OCI-LY1 (cell line): ENCODE measurements around the gene PHF20.

Source experiments
- H2AFZ ChIP-seq: fragments of 200-600 bp; sonication (generic), shearing (Covaris generic); 2 replicates; pipeline ENCODE4 v1.6.0; 2014; ENCODE audit warnings: antibody characterized with exemption, mild to moderate bottlenecking, low read length
- H3F3A ChIP-seq: fragments of 200-600 bp; sonication (generic), shearing (Covaris generic); 2 replicates; pipeline ENCODE4 v1.6.0; 2014; ENCODE audit warnings: mild to moderate bottlenecking, antibody characterized with exemption, low read length, moderate library complexity; ENCODE audit not compliant: insufficient read depth
- H3K27ac ChIP-seq: fragments of 200-600 bp; sonication (generic); 2 replicates; pipeline ENCODE4 v1.5.1; 2014; ENCODE audit warnings: low read length, mixed run types, mild to moderate bottlenecking, low read depth; ENCODE audit not compliant: poor library complexity, severe bottlenecking
- H3K27me3 ChIP-seq: fragments of 200-600 bp; sonication (generic); 2 replicates; pipeline ENCODE4 v1.6.0; 2014; ENCODE audit warnings: antibody characterized with exemption, mild to moderate bottlenecking, low read length, moderate library complexity; ENCODE audit not compliant: insufficient read depth
- H3K36me3 ChIP-seq: fragments of 200-600 bp; sonication (generic); 2 replicates; pipeline ENCODE4 v1.6.1; 2014; ENCODE audit warnings: mild to moderate bottlenecking, antibody characterized with exemption, low read length, moderate library complexity, mixed read lengths; ENCODE audit not compliant: insufficient read depth
- H3K4me1 ChIP-seq: fragments of 200-600 bp; sonication (generic); 2 replicates; pipeline ENCODE4 v1.5.1; 2014; ENCODE audit warnings: mild to moderate bottlenecking, low read length, moderate library complexity; ENCODE audit not compliant: insufficient read depth, severe bottlenecking
- H3K4me2 ChIP-seq: fragments of 200-600 bp; sonication (generic), shearing (Covaris generic); 2 replicates; pipeline ENCODE4 v1.6.1; 2014; ENCODE audit warnings: low read length
- H3K4me3 ChIP-seq: fragments of 200-600 bp; sonication (generic); 2 replicates; pipeline ENCODE4 v1.5.1; 2014; ENCODE audit warnings: low read length, low read depth, mild to moderate bottlenecking, mixed read lengths; ENCODE audit not compliant: poor library complexity, severe bottlenecking
- H3K79me2 ChIP-seq: fragments of 200-600 bp; shearing (Covaris generic); 2 replicates; pipeline ENCODE4 v1.6.1; 2016; ENCODE audit warnings: mixed run types, low read length, mixed read lengths; ENCODE audit not compliant: insufficient read depth
- H3K9ac ChIP-seq: fragments of 200-600 bp; sonication (generic), shearing (Covaris generic); 2 replicates; pipeline ENCODE4 v1.6.1; 2014; ENCODE audit warnings: mild to moderate bottlenecking, low read length, mixed read lengths
- H3K9me2 ChIP-seq: fragments of 200-600 bp; sonication (generic), shearing (Covaris generic); 2 replicates; pipeline ENCODE4 v1.6.1; 2014; ENCODE audit warnings: low read depth, mild to moderate bottlenecking, low read length, mixed read lengths
- H3K9me3 ChIP-seq: fragments of 200-600 bp; shearing (Covaris generic); 2 replicates; pipeline ENCODE4 v1.6.1; 2014; ENCODE audit warnings: low read length, mixed read lengths
- H4K20me1 ChIP-seq: fragments of 200-600 bp; sonication (generic), shearing (Covaris generic); 2 replicates; pipeline ENCODE4 v1.6.0; 2016; ENCODE audit warnings: mild to moderate bottlenecking, low read length; ENCODE audit not compliant: insufficient read depth
- EZH2 ChIP-seq: fragments of 200-600 bp; sonication (generic), shearing (Covaris generic); IDR thresholded peaks from 2 replicates; pipeline ENCODE4 v1.8.0; 2017; ENCODE audit warnings: borderline replicate concordance, mixed run types, mild to moderate bottlenecking, antibody characterized with exemption, low read length, moderate library complexity, mixed read lengths
- TF ChIP-seq, protein P1 (sequence below): fragments of 200-600 bp; sonication (generic), shearing (Covaris generic); IDR thresholded peaks from 2 replicates; pipeline ENCODE4 v1.5.1; 2017; ENCODE audit warnings: mild to moderate bottlenecking, antibody characterized with exemption, low read length, moderate library complexity, mixed read lengths

Gene PHF20

DNA sequence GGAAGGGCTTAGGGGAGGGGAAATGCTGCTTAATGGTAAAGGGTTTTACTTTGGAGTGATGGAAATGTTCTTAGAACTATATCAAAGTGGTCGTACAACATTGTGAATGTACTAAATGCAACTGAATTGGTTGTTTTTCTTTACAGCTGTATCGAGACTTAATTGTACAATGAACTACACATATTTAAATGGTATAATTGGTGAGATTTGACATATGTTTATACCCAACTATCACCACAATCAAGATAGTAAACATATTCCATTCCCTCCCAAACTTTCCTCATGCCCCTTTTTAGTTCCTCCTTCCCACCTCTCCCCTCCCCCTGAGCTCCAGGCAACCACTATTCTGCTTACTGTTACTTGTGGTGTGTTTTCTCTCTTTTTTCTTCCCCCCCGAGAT is 138.4 kb downstream of the PHF20 start:
- TF ChIP-seq, protein P1, sequence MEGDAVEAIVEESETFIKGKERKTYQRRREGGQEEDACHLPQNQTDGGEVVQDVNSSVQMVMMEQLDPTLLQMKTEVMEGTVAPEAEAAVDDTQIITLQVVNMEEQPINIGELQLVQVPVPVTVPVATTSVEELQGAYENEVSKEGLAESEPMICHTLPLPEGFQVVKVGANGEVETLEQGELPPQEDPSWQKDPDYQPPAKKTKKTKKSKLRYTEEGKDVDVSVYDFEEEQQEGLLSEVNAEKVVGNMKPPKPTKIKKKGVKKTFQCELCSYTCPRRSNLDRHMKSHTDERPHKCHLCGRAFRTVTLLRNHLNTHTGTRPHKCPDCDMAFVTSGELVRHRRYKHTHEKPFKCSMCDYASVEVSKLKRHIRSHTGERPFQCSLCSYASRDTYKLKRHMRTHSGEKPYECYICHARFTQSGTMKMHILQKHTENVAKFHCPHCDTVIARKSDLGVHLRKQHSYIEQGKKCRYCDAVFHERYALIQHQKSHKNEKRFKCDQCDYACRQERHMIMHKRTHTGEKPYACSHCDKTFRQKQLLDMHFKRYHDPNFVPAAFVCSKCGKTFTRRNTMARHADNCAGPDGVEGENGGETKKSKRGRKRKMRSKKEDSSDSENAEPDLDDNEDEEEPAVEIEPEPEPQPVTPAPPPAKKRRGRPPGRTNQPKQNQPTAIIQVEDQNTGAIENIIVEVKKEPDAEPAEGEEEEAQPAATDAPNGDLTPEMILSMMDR = no peak
- Histone ChIP-seq H4K20me1 (no peaks in the 10 kb centered on the region), H3F3A (no peaks in the 10 kb centered on the region), H3K9me2 (no peaks in the 10 kb centered on the region), H3K4me1 (no peaks in the 10 kb centered on the region), H3K27me3 (no peaks in the 10 kb centered on the region), H3K79me2 (no peaks in the 10 kb centered on the region), H3K4me3 (no peak overlapping the region), H3K9ac (no peak overlapping the region), H3K36me3 (peaks cover 43% of the 10 kb centered on the region; the same call in 1 of the 2 replicates), H3K27ac (no peak overlapping the region), H3K9me3 (no peaks in the 10 kb centered on the region), H2AFZ (no peak overlapping the region), H3K4me2 (no peak overlapping the region)

- Histone ChIP-seq H2AFZ (no peak overlapping the region), H3K4me2 (no peak overlapping the region), H4K20me1 (no peaks in the 10 kb centered on the region), H3K9me3 (no peaks in the 10 kb centered on the region), H3K36me3 (peaks cover 50% of the 10 kb centered on the region), H3K79me2 (no peaks in the 10 kb centered on the region), H3K27me3 (no peaks in the 10 kb centered on the region), H3K9ac (no peak overlapping the region), H3K9me2 (no peaks in the 10 kb centered on the region), H3K4me3 (no peak overlapping the region), H3K27ac (no peak overlapping the region), H3F3A (no peaks in the 10 kb centered on the region), H3K4me1 (no peaks in the 10 kb centered on the region)
- TF ChIP-seq EZH2 = no peak
- TF ChIP-seq, protein P1 = no peak
These were observed 141.1 kb downstream of the PHF20 start for GRCh38 chr20:35912881-35913280.

- no peak overlapping the region for H3K27ac ChIP-seq
- no peak overlapping the region for H2AFZ ChIP-seq
- no peak overlapping the region for H3K4me2 ChIP-seq
- no peak overlapping the region for H3K4me3 ChIP-seq
- no peaks in the 10 kb centered on the region for H3K79me2 ChIP-seq
- TF ChIP-seq, protein P1 = no peak
- TF ChIP-seq EZH2 = no peak
- H3K9me3 ChIP-seq = no peaks in the 10 kb centered on the region
- no peak overlapping the region for H3K9ac ChIP-seq
- no peaks in the 10 kb centered on the region for H3K9me2 ChIP-seq
- H3F3A ChIP-seq = no peaks in the 10 kb centered on the region
- H3K36me3 ChIP-seq = peaks cover 75% of the 10 kb centered on the region
- H4K20me1 ChIP-seq = no peaks in the 10 kb centered on the region
- H3K27me3 ChIP-seq = no peaks in the 10 kb centered on the region
- H3K4me1 ChIP-seq = no peaks in the 10 kb centered on the region
These were observed 145.3 kb downstream of the PHF20 start for GRCh38 chr20:35917077-35917476.
